Osteoblast (primary cell): ENCODE measurements around the gene SYNJ2. TPM values are rescaled to one million over a fixed set of nuclear protein-coding genes. Genes with fewer than 3 reads are reported as not detected.

ENCODE experiments used
- DNase-seq: peaks from one replicate; pipeline ENCODE4 v3.0.0; 2011; ENCODE audit warnings: low spot score, mixed read lengths; ENCODE audit not compliant: insufficient read length; ENCODE audit errors: missing footprints
- H2AFZ ChIP-seq: 2 replicates; pipeline ENCODE4 v1.6.0; 2011; ENCODE audit warnings: mild to moderate bottlenecking, low read length
- H3K27ac ChIP-seq: 2 replicates; pipeline ENCODE4 v1.5.1; 2011; ENCODE audit warnings: mild to moderate bottlenecking, low read depth, low read length, moderate library complexity
- H3K27me3 ChIP-seq: 2 replicates; pipeline ENCODE4 v1.6.0; 2012; ENCODE audit warnings: mild to moderate bottlenecking, control low read depth, inconsistent platforms, low read length, moderate library complexity; ENCODE audit not compliant: insufficient read depth
- H3K36me3 ChIP-seq: 2 replicates; pipeline ENCODE4 v1.5.1; 2011; ENCODE audit warnings: mild to moderate bottlenecking, low read length, control low read depth, moderate library complexity; ENCODE audit not compliant: insufficient read depth
- H3K4me1 ChIP-seq: 2 replicates; pipeline ENCODE4 v1.5.1; 2011; ENCODE audit warnings: mild to moderate bottlenecking, low read length, control low read depth, moderate library complexity; ENCODE audit not compliant: insufficient read depth
- H3K4me2 ChIP-seq: 2 replicates; pipeline ENCODE4 v1.6.0; 2011; ENCODE audit warnings: mild to moderate bottlenecking, low read length; ENCODE audit not compliant: insufficient read depth
- H3K4me3 ChIP-seq: fragments of 200-600 bp; sonication (generic); 3 replicates; pipeline ENCODE4 v1.5.1; 2012; ENCODE audit warnings: mild to moderate bottlenecking, low read length, inconsistent platforms; ENCODE audit not compliant: insufficient read depth
- H3K79me2 ChIP-seq: 2 replicates; pipeline ENCODE4 v1.6.0; 2012; ENCODE audit warnings: mild to moderate bottlenecking, low read length, control low read depth, inconsistent platforms; ENCODE audit not compliant: insufficient read depth
- H3K9me3 ChIP-seq: 2 replicates; pipeline ENCODE4 v1.5.1; 2011; ENCODE audit warnings: low read depth, low read length, control low read depth
- H4K20me1 ChIP-seq: 2 replicates; pipeline ENCODE4 v1.6.0; 2012; ENCODE audit warnings: mild to moderate bottlenecking, low read length, control low read depth; ENCODE audit not compliant: insufficient read depth
- CTCF ChIP-seq: IDR thresholded peaks from 2 replicates; pipeline ENCODE4 v1.5.1; 2011; ENCODE audit warnings: mild to moderate bottlenecking, low read depth, low read length, moderate library complexity; ENCODE audit errors: extremely low read depth
- total RNA-seq: library from RNA; depleted of rRNA; stranded (reverse); fragments of >200 nt; gene quantifications from 2 replicates; pipeline ENCODE4 v1.2.3, GENCODE V29; 2012

Gene SYNJ2
- total RNA-seq, 1 donor: 94.8 TPM

- H4K20me1 ChIP-seq: no peaks in the 10 kb centered on the region
- no peaks in the 10 kb centered on the region for H3K9me3 ChIP-seq
- TF ChIP-seq CTCF: no peak
- peaks cover 96% of the 10 kb centered on the region for H3K79me2 ChIP-seq
- no peak overlapping the region for H3K4me3 ChIP-seq
- peaks cover 63% of the 10 kb centered on the region for H3K4me1 ChIP-seq
- peak overlapping the region; percentile 91 for H3K27ac ChIP-seq
- H3K27me3 ChIP-seq: no peaks in the 10 kb centered on the region
- H2AFZ ChIP-seq: no peak overlapping the region
- H3K36me3 ChIP-seq: peaks cover 27% of the 10 kb centered on the region
- H3K4me2 ChIP-seq: no peak overlapping the region
- DNase-seq: no peak
Measured at GRCh38 chr6:158014505-158015187, 33.0 kb downstream of the SYNJ2 start.

- Histone ChIP-seq H4K20me1 (no peaks in the 10 kb centered on the region), H3K9me3 (no peaks in the 10 kb centered on the region), H3K27ac (peak overlapping the region; percentile 91), H3K27me3 (no peaks in the 10 kb centered on the region), H3K36me3 (peaks cover 32% of the 10 kb centered on the region), H2AFZ (no peak overlapping the region), H3K79me2 (peaks cover 96% of the 10 kb centered on the region), H3K4me1 (peaks cover 64% of the 10 kb centered on the region), H3K4me3 (no peak overlapping the region), H3K4me2 (no peak overlapping the region)
- DNase-seq: no peak
- no peak for TF ChIP-seq CTCF
Measured at GRCh38 chr6:158015188-158015506, 33.5 kb downstream of the SYNJ2 start.

GRCh38 chr6:158016571-158017383 is 35.1 kb downstream of the SYNJ2 start:
- H3K4me2 ChIP-seq: peak overlapping the region; percentile 47
- H4K20me1 ChIP-seq: no peaks in the 10 kb centered on the region
- no peak for TF ChIP-seq CTCF
- H3K4me3 ChIP-seq: peak overlapping the region; percentile 51
- DNase-seq: peak; percentile 81
- no peaks in the 10 kb centered on the region for H3K9me3 ChIP-seq
- H3K27ac ChIP-seq: peak overlapping the region; percentile 91
- no peaks in the 10 kb centered on the region for H3K27me3 ChIP-seq
- peaks cover 96% of the 10 kb centered on the region for H3K79me2 ChIP-seq
- peaks cover 56% of the 10 kb centered on the region for H3K4me1 ChIP-seq
- no peak overlapping the region for H2AFZ ChIP-seq
- peaks cover 35% of the 10 kb centered on the region for H3K36me3 ChIP-seq

- TF ChIP-seq CTCF: no peak
- no peak for DNase-seq
- no peaks in the 10 kb centered on the region for H3K27me3 ChIP-seq
- H3K79me2 ChIP-seq: peaks cover 96% of the 10 kb centered on the region
- H3K27ac ChIP-seq: peak overlapping the region; percentile 91
- H3K36me3 ChIP-seq: peaks cover 35% of the 10 kb centered on the region
- peak overlapping the region; percentile 53 for H3K4me3 ChIP-seq
- H3K9me3 ChIP-seq: no peaks in the 10 kb centered on the region
- H4K20me1 ChIP-seq: peaks cover 2% of the 10 kb centered on the region
- H3K4me1 ChIP-seq: peaks cover 52% of the 10 kb centered on the region
- no peak overlapping the region for H2AFZ ChIP-seq
- H3K4me2 ChIP-seq: peak overlapping the region; percentile 48
Measured at GRCh38 chr6:158017621-158018040, 36.0 kb downstream of the SYNJ2 start.
